ENCODE data around the gene SERTAD2.

GRCh38 chr2:64663402-64663801 lies 9.7 kb upstream of the SERTAD2 start:
- TF ChIP-seq, protein P1, sequence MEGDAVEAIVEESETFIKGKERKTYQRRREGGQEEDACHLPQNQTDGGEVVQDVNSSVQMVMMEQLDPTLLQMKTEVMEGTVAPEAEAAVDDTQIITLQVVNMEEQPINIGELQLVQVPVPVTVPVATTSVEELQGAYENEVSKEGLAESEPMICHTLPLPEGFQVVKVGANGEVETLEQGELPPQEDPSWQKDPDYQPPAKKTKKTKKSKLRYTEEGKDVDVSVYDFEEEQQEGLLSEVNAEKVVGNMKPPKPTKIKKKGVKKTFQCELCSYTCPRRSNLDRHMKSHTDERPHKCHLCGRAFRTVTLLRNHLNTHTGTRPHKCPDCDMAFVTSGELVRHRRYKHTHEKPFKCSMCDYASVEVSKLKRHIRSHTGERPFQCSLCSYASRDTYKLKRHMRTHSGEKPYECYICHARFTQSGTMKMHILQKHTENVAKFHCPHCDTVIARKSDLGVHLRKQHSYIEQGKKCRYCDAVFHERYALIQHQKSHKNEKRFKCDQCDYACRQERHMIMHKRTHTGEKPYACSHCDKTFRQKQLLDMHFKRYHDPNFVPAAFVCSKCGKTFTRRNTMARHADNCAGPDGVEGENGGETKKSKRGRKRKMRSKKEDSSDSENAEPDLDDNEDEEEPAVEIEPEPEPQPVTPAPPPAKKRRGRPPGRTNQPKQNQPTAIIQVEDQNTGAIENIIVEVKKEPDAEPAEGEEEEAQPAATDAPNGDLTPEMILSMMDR (IDR thresholded peaks at IDR 0.05 in 8 of 11, conservative IDR thresholded peaks at IDR 0.05 in 3 of 11): no peak
- TF ChIP-seq POLR2A (IDR thresholded peaks at IDR 0.05) (no peak), POLR2AphosphoS5 (IDR thresholded peaks at IDR 0.05) (no peak)
